BJ (cell line): Measurements from ENCODE around the gene ZNF540. TPM values are rescaled to one million over a fixed set of nuclear protein-coding genes. Genes with fewer than 3 reads are reported as not detected.
"Not testable (repeated sequence)": the region's sequence is repeated elsewhere in the genome, so short reads cannot be mapped to it uniquely, and the experiment has no call there.

Source experiments
- CTCF ChIA-PET: fragments of 350-600 bp; formaldehyde crosslinking; extraction: SDS; loops from one replicate; lab custom pipeline; 2021; ENCODE audit warnings: antibody characterized with exemption, inconsistent platforms; lab: Yijun Ruan, JAX
- POLR2A ChIA-PET: fragments of 300-600 bp; sonication (Branson Sonifier 250); formaldehyde crosslinking; extraction: SDS; loops from one replicate; lab custom pipeline; 2021; ENCODE audit warnings: antibody characterized with exemption; lab: Charles Lee
- DNase-seq: peaks from one replicate; pipeline ENCODE4 v3.0.0-alpha.2; 2011; ENCODE audit warnings: low read depth
- H3K27me3 ChIP-seq: 2 replicates; pipeline ENCODE4 v1.6.0; 2011; ENCODE audit warnings: low read length; ENCODE audit not compliant: control insufficient read depth, insufficient read depth
- H3K36me3 ChIP-seq: 2 replicates; pipeline ENCODE4 v1.5.1; 2011; ENCODE audit warnings: low read length; ENCODE audit not compliant: control insufficient read depth, insufficient read depth
- H3K4me3 ChIP-seq: 2 replicates; pipeline ENCODE4 v1.5.1; 2011; ENCODE audit warnings: low read depth, mild to moderate bottlenecking, control low read depth, low read length
- polyA plus RNA-seq: library from polyadenylated mRNA; depleted of rRNA; stranded (reverse); fragments of >200 nt; gene quantifications from 2 replicates; pipeline ENCODE4 v1.2.3, GENCODE V29; 2011; rRNA removed
- TF ChIP-seq, protein P1 (sequence below): IDR thresholded peaks from 2 replicates; pipeline ENCODE4 v1.5.1; 2011; ENCODE audit warnings: low read depth, mild to moderate bottlenecking, control low read depth, inconsistent platforms, low read length, moderate library complexity; ENCODE audit not compliant: insufficient read depth

Gene ZNF540
- polyA plus RNA-seq, 1 experiment: 0.65 TPM

DNA sequence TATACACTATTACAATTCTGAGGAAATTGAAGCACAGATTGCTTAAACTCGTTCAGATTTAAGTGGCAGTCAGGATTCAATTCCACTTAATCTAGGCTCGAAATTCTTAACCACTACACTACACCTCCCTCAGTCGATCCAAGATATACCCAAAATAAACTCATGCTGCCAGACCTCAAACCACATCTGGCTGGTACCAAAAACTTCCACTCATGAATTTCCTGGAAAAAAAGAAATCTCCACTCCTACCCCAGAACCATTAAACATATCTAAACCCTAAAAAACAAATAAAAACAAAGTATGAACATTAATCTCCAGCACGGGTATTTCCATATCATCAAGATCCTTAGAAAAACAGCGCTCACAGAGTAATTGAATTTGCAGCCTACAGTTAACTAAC is 59.4 kb downstream of the ZNF540 start:
- H3K36me3 ChIP-seq: peaks cover 3% of the 10 kb centered on the region; the same call in 1 of the 2 replicates
- ChIA-PET CTCF (interaction anchor here (0.6 kb wide), 1 partner anchor 493 kb away, joined by 3 read pairs; no protein-coding TSS in a partner anchor), POLR2A (no interaction called here)
- no peaks in the 10 kb centered on the region for H3K27me3 ChIP-seq
- DNase-seq: no peak
- H3K4me3 ChIP-seq: peak overlapping the region; percentile 80
- TF ChIP-seq, protein P1, sequence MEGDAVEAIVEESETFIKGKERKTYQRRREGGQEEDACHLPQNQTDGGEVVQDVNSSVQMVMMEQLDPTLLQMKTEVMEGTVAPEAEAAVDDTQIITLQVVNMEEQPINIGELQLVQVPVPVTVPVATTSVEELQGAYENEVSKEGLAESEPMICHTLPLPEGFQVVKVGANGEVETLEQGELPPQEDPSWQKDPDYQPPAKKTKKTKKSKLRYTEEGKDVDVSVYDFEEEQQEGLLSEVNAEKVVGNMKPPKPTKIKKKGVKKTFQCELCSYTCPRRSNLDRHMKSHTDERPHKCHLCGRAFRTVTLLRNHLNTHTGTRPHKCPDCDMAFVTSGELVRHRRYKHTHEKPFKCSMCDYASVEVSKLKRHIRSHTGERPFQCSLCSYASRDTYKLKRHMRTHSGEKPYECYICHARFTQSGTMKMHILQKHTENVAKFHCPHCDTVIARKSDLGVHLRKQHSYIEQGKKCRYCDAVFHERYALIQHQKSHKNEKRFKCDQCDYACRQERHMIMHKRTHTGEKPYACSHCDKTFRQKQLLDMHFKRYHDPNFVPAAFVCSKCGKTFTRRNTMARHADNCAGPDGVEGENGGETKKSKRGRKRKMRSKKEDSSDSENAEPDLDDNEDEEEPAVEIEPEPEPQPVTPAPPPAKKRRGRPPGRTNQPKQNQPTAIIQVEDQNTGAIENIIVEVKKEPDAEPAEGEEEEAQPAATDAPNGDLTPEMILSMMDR: no peak

DNA sequence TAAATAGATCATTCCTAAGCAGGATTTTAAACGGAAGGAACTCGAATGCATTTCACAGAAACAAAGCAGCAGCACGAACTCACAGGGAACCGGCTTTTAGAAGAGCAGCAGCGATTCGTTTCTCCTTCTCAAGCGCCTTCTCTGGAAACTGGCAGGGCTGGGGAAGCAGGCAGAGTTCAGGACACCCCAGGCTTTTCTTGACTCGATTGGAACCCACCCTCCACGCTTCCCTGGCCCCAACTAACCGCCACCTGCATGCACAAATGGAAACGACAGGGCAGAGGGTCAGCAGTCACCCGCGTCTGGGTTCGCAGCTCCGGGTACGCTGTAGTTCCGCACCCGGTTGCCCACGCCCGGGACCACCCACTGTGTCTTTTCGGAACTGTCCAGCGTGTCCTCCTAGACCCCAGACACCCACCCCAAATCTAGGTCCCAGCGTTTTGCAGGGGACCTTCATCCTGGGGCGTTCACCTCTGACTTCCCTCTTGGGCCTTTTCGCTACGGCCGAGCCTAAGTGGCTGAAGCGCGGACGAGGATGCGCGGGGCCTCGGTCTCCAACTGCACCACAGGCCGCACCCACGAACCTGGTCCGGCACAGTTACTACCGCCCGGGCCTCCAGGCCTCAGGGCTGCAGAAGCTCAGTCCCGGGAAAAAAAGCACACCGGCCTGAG is 60.1 kb downstream of the ZNF540 start:
- TF ChIP-seq, protein P1: no peak
- Histone ChIP-seq H3K36me3 (peaks cover 3% of the 10 kb centered on the region; the same call in 1 of the 2 replicates), H3K27me3 (no peaks in the 10 kb centered on the region), H3K4me3 (peak overlapping the region; percentile 80)
- DNase-seq: no peak
- ChIA-PET CTCF (interaction anchor here (0.6 to 1.4 kb wide), 2 partner anchors 8 to 494 kb away, joined by 3 read pairs; no protein-coding TSS in a partner anchor), POLR2A (no interaction called here)

DNA sequence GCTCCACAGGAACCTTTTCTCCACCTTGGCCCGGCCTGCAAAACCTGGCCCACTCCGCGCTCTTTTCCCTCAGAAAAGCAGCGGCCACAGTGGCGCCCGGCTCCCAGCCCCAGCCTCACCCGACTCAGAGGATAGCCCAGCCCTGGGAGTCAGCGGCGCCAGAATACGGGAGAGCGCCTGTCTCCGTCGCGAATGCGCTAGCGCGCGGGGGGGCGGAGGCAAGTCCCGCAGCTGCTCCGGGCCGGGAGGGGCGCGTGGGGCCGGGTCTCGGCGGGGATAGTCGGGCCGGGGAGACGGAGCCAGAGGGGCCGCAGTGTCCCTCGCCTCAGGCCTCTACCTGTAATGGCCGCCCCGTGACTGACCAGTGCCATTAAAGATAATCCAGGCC is 60.6 kb downstream of the ZNF540 start, which contains the start of gene ZFP30:
ZFP30 (minus strand) TSS at position 165 of the 388 bp plus-strand sequence. CDS start 7,643 bp downstream, outside the sequence.
- ChIA-PET POLR2A (no interaction called here), CTCF (interaction anchor here (1.4 kb wide), 1 partner anchor 9 kb away, joined by 3 read pairs; no protein-coding TSS in a partner anchor)
- H3K4me3 ChIP-seq: peak within 1 kb of the TSS; percentile 80
- TF ChIP-seq, protein P1: no peak
- peaks cover 2% of the 10 kb centered on the region; the same call in 1 of the 2 replicates for H3K36me3 ChIP-seq
- no peaks in the 10 kb centered on the region for H3K27me3 ChIP-seq
- peak; percentile 39 for DNase-seq

DNA sequence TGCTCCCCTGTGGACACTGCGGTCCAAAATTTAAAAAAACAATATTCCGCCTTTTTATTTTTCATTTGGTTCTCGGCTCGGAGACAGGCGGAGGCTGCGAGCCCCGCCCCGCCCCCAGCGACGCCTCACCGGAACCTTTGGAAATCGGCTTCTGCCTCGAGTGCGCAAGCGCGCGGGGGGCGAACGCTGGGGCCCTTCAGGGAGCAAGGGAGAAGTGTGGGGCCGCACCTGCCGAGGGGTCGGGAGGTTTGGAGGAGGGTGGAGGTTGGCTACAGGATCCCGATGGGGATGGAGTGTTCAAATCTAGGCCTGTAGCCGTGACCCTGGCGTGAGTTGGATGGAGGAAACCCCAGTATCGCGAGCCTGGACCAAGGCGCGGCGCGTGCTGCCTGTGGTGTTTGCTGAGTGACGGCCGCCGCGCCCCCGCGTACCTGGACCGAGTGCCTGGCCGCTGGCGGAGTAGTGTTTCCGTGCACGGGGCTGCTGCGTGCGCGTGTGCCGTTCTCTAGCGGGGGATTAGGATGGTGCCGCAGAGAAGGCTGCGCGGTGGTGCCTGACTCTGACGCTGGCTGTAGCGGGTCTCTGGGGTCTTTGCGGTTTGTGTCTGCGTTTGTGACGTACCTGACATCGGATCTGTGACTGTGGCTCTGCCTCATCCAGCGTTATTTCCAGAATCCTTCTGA is 61.2 kb downstream of the ZNF540 start:
- TF ChIP-seq, protein P1: no peak
- ChIA-PET POLR2A (no interaction called here), CTCF (interaction anchor here (1.4 kb wide), 1 partner anchor 10 kb away, joined by 3 read pairs; no protein-coding TSS in a partner anchor)
- H3K36me3 ChIP-seq: peaks cover 1% of the 10 kb centered on the region; the same call in 1 of the 2 replicates
- DNase-seq: peak; percentile 30
- no peaks in the 10 kb centered on the region for H3K27me3 ChIP-seq
- H3K4me3 ChIP-seq: peak overlapping the region; percentile 80

DNA sequence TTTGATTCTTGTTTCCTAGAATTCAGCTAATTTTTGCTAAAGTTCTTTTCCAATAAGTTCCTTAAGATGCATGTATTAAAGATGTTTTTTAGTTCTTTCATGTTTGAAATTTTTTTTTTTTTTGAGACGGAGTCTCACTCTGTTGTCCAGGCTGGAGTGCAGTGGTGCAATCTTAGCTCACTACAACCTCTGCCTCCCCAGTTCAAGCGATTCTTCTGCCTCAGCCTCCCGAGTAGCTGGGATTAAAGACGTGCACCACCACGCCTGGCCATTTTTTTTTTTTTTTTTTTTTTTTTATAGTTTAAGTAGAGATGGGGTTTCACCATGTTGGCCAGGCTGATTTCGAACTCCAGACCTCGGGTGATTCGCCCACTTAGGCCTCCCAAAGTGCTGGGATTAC is 62.5 kb downstream of the ZNF540 start:
- DNase-seq, H3K27me3 ChIP-seq, POLR2A ChIA-PET, H3K4me3 ChIP-seq, H3K36me3 ChIP-seq: not testable (repeated sequence)
- CTCF ChIA-PET: interaction anchor here (0.6 kb wide), 1 partner anchor 571 kb away, joined by 10 read pairs; no protein-coding TSS in a partner anchor

Other genes with a start within 250 kb of the ZNF540 start
- gene ZNF527, start 223.8 kb upstream of the ZNF540 start, polyA plus RNA-seq: 1.9 and 3.1 TPM in 2 replicates
- gene ZNF569, start 127.4 kb upstream of the ZNF540 start, polyA plus RNA-seq: 2.1 and 3.1 TPM in 2 replicates
- gene ZNF570, start 125.5 kb upstream of the ZNF540 start, polyA plus RNA-seq: 1.4 and 3.5 TPM in 2 replicates
- 1.1 TPM in 2 replicates for gene ZNF793, start 87.9 kb upstream of the ZNF540 start, polyA plus RNA-seq
- gene ZNF571, start 84 bp upstream of the ZNF540 start, polyA plus RNA-seq: 1.0 and 1.3 TPM in 2 replicates
- gene ZFP30, start 60.6 kb downstream of the ZNF540 start, polyA plus RNA-seq: 3.9 and 5.1 TPM in 2 replicates
- gene ZNF607, start 124.9 kb downstream of the ZNF540 start, polyA plus RNA-seq: 1.7 and 2.1 TPM in 2 replicates
- gene ZNF573, start 184.7 kb downstream of the ZNF540 start, polyA plus RNA-seq: 0.90 and 3.3 TPM in 2 replicates